K562 (cell line): ENCODE data around the gene DCPS. TPM values are rescaled to one million over a fixed set of nuclear protein-coding genes. Genes with fewer than 3 reads are reported as not detected.

Experiments used
- BCOR ChIP-seq: fragments of 450-650 bp; IDR thresholded peaks from 2 replicates; pipeline ENCODE4 v1.6.1; 2016
- BRF1 ChIP-seq: IDR thresholded peaks from 3 replicates; pipeline ENCODE4 v1.6.1; 2011; ENCODE audit warnings: borderline replicate concordance, mild to moderate bottlenecking; ENCODE audit not compliant: insufficient read length; ENCODE audit errors: extremely low read depth
- EWSR1 ChIP-seq: fragments of 450-650 bp; IDR thresholded peaks from 2 replicates; pipeline ENCODE4 v1.6.1; 2018; ENCODE audit warnings: borderline replicate concordance, mild to moderate bottlenecking, low read depth, moderate library complexity; ENCODE audit not compliant: partially characterized antibody
- GATAD2A ChIP-seq: fragments of 450-650 bp; IDR thresholded peaks from 2 replicates; pipeline ENCODE4 v1.6.1; 2017
- ILK ChIP-seq: fragments of 450-650 bp; IDR thresholded peaks from 2 replicates; pipeline ENCODE4 v1.6.1; 2016; ENCODE audit warnings: missing genetic modification characterization, low read depth, mild to moderate bottlenecking, missing compliant biosample characterization, moderate library complexity, borderline replicate concordance
- KDM5B ChIP-seq: fragments of 200-600 bp; sonication (generic); IDR thresholded peaks from 2 replicates; pipeline ENCODE4 v1.6.1; 2012; ENCODE audit warnings: low read depth, mild to moderate bottlenecking, moderate library complexity, low read length, control low read depth, inconsistent platforms; ENCODE audit not compliant: insufficient replicate concordance
- MCM5 ChIP-seq: fragments of 450-650 bp; IDR thresholded peaks from 2 replicates; pipeline ENCODE4 v1.6.1; 2016; ENCODE audit warnings: low read depth
- POLR2H ChIP-seq: IDR thresholded peaks from 2 replicates; pipeline ENCODE4 v1.6.1; 2016; ENCODE audit warnings: missing genetic modification characterization, low read depth, mild to moderate bottlenecking, control low read depth, missing compliant biosample characterization, moderate library complexity
- RAD51 ChIP-seq: fragments of 450-650 bp; IDR thresholded peaks from 2 replicates; pipeline ENCODE4 v1.7.1; 2016; ENCODE audit warnings: low read depth, mild to moderate bottlenecking, borderline replicate concordance
- RBM25 ChIP-seq: fragments of 200-400 bp; formaldehyde crosslinking; IDR thresholded peaks from 2 replicates; pipeline ENCODE4 v1.6.1; 2018; ENCODE audit warnings: low read length, low read depth, moderate library complexity; ENCODE audit not compliant: severe bottlenecking
- SIN3B ChIP-seq: fragments of 450-650 bp; IDR thresholded peaks from 2 replicates; pipeline ENCODE4 v1.6.1; 2017; ENCODE audit warnings: low read depth, mild to moderate bottlenecking, moderate library complexity
- SP1 ChIP-seq: sonication (generic); formaldehyde crosslinking; IDR thresholded peaks from 2 replicates; pipeline ENCODE4 v1.8.1; 2022; ENCODE audit warnings: mild to moderate bottlenecking, missing genetic modification reagents
- STAT5A ChIP-seq: IDR thresholded peaks from 2 replicates; pipeline ENCODE4 v1.6.1; 2012; ENCODE audit warnings: low read length, inconsistent platforms, borderline replicate concordance
- TFAM ChIP-seq: fragments of 250-450 bp; sonication (Bioruptor Pico); conservative IDR thresholded peaks from 2 replicates; pipeline ENCODE4 v1.5.0; 2021; ENCODE audit warnings: mild to moderate bottlenecking, moderate library complexity
- TRIM24 ChIP-seq, 2 experiments: fragments of 450-650 bp; IDR thresholded peaks; 2 replicates each; pipeline ENCODE4 v1.6.1; 2016
- ZBTB17 ChIP-seq: fragments of 450-650 bp; formaldehyde crosslinking; IDR thresholded peaks from 2 replicates; pipeline ENCODE4 v1.4.0; 2020; ENCODE audit warnings: mild to moderate bottlenecking
- ZNF778 ChIP-seq: fragments of 450-650 bp; formaldehyde crosslinking; IDR thresholded peaks from 2 replicates; pipeline ENCODE4 v1.4.0; 2020; ENCODE audit warnings: mild to moderate bottlenecking, moderate library complexity
- polyA plus RNA-seq, 8 experiments: library from polyadenylated mRNA; depleted of rRNA in 4 of 8; stranded (reverse) in 5 of 8; unstranded in 3 of 8; fragments of >200 nt; fragmentation: Nextera tagmentation in 2 of 8; fragmentation: Illumina TruSeq in 1 of 8; extraction: Ambion mirVana in 2 of 8; extraction: Trizol in 1 of 8; gene quantifications; 2 replicates each; pipeline versions ENCODE4 v1.2.1 to v1.2.3, GENCODE V29; 2011 to 2014; ENCODE audit warnings: inconsistent platforms in 1 of 8, missing spikeins in 1 of 8
- total RNA-seq, 7 experiments: library from RNA; depleted of rRNA in 6 of 7; stranded (reverse); fragments of >200 nt in 6 of 7; fragmentation: Illumina TruSeq in 2 of 7; extraction: Trizol in 2 of 7; gene quantifications; 2 replicates each; pipeline versions ENCODE4 v1.2.1 to v1.2.3, GENCODE V29; 2011 to 2021; ENCODE audit warnings: low replicate concordance in 1 of 7
- TF ChIP-seq, protein P1 (sequence below): fragments of 250-450 bp; sonication (Bioruptor Pico); IDR thresholded peaks from 2 replicates; pipeline ENCODE4 v1.9.0; 2021; ENCODE audit warnings: mild to moderate bottlenecking, inconsistent platforms
- TF ChIP-seq, protein P2 (sequence below): sonication (generic); formaldehyde crosslinking; IDR thresholded peaks from 2 replicates; pipeline ENCODE4 v1.8.0; 2022; ENCODE audit warnings: missing genetic modification reagents, mild to moderate bottlenecking, borderline replicate concordance
- TF ChIP-seq, protein P3 (sequence below): fragments of 450-650 bp; IDR thresholded peaks from 2 replicates; pipeline ENCODE4 v1.6.1; 2017; ENCODE audit warnings: mild to moderate bottlenecking, moderate library complexity
- TF ChIP-seq, protein P4 (sequence below): fragments of 250-450 bp; sonication (Bioruptor Pico); IDR thresholded peaks from 2 replicates; pipeline ENCODE4 v1.4.0; 2020; ENCODE audit warnings: borderline replicate concordance

The DCPS gene
- total and polyA plus RNA-seq, 9 of the 15 experiments (the other 6 are each of a cell fraction or from before 2014, with no cell fraction given) = 8.7 to 38.1 (median 17.9) TPM

DNA sequence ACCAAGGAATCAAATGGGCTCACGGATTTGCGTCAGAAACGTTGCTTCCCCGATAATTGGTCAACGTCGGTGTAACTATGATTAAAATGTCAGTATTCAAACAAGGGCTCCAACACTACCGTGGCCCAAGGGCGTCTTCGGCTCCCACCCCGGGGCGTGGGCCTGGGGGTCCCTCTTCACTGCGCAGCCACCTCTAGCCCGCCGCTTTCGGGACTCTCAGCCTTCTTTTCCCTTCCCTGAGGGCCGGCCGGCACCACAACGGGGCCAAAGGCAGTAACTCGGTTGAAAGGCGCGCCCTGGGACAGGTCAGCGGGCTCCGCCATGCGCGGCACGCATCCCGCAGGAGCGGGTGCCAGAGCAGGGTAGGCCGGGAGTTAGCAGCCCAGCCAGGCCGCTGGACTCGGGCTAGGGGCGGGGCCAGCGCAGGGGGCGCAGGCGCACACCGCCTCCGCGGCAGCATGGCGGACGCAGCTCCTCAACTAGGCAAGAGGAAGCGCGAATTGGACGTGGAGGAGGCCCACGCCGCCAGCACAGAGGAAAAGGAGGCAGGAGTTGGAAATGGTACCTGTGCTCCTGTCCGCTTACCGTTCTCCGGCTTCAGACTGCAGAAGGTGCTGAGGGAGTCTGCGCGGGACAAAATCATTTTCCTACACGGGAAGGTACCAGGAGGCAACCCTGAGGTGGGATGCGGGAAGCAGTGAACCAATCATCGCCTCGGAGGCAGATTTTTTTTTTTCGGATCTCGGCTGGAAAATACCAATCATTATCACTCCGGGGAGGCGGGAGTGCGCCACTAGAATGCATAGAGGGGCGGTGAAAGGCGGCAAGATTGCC is at the start of gene DCPS (continued):
- TF ChIP-seq, protein P1, sequence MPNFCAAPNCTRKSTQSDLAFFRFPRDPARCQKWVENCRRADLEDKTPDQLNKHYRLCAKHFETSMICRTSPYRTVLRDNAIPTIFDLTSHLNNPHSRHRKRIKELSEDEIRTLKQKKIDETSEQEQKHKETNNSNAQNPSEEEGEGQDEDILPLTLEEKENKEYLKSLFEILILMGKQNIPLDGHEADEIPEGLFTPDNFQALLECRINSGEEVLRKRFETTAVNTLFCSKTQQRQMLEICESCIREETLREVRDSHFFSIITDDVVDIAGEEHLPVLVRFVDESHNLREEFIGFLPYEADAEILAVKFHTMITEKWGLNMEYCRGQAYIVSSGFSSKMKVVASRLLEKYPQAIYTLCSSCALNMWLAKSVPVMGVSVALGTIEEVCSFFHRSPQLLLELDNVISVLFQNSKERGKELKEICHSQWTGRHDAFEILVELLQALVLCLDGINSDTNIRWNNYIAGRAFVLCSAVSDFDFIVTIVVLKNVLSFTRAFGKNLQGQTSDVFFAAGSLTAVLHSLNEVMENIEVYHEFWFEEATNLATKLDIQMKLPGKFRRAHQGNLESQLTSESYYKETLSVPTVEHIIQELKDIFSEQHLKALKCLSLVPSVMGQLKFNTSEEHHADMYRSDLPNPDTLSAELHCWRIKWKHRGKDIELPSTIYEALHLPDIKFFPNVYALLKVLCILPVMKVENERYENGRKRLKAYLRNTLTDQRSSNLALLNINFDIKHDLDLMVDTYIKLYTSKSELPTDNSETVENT (CRISPR knock-in tag) = peak; percentile 90
- TF ChIP-seq POLR2H (tag) (peak; percentile 91), TRIM24 (IDR thresholded peaks at IDR 0.05) (no peak), ZBTB17 (CRISPR knock-in tag) (peak; percentile 55; the same call in 1 of the 2 replicates), ZNF778 (no peak), RBM25 (no peak), EWSR1 (no peak), BCOR (peak; percentile 45; the same call in 1 of the 2 replicates), BRF1 (no peak), RAD51 (no peak), MCM5 (no peak), GATAD2A (peak; percentile 88), ILK (no peak), SP1 (peak; percentile 65; the same call in 1 of the 2 replicates), SIN3B (peak; percentile 82; the same call in 1 of the 2 replicates), KDM5B (peak; percentile 98), TFAM (CRISPR knock-in tag) (no peak), STAT5A (no peak)
- TF ChIP-seq, protein P2, sequence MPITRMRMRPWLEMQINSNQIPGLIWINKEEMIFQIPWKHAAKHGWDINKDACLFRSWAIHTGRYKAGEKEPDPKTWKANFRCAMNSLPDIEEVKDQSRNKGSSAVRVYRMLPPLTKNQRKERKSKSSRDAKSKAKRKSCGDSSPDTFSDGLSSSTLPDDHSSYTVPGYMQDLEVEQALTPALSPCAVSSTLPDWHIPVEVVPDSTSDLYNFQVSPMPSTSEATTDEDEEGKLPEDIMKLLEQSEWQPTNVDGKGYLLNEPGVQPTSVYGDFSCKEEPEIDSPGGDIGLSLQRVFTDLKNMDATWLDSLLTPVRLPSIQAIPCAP = no peak
- TF ChIP-seq, protein P3, sequence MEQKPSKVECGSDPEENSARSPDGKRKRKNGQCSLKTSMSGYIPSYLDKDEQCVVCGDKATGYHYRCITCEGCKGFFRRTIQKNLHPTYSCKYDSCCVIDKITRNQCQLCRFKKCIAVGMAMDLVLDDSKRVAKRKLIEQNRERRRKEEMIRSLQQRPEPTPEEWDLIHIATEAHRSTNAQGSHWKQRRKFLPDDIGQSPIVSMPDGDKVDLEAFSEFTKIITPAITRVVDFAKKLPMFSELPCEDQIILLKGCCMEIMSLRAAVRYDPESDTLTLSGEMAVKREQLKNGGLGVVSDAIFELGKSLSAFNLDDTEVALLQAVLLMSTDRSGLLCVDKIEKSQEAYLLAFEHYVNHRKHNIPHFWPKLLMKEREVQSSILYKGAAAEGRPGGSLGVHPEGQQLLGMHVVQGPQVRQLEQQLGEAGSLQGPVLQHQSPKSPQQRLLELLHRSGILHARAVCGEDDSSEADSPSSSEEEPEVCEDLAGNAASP = no peak
- TF ChIP-seq, protein P4, sequence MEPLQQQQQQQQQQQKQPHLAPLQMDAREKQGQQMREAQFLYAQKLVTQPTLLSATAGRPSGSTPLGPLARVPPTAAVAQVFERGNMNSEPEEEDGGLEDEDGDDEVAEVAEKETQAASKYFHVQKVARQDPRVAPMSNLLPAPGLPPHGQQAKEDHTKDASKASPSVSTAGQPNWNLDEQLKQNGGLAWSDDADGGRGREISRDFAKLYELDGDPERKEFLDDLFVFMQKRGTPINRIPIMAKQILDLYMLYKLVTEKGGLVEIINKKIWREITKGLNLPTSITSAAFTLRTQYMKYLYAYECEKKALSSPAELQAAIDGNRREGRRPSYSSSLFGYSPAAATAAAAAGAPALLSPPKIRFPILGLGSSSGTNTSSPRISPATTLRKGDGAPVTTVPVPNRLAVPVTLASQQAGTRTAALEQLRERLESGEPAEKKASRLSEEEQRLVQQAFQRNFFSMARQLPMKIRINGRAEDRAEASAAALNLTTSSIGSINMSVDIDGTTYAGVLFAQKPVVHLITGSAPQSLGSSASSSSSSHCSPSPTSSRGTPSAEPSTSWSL = no peak
